Large intestine (tissue), 3 donors: ENCODE results near the gene CEBPG. TPM values are rescaled to one million over a fixed set of nuclear protein-coding genes. Genes with fewer than 3 reads are reported as not detected.

Source experiments
- DNase-seq, 2 donors: peaks; one replicate each; pipeline versions ENCODE4 v3.0.0 to v3.0.0-alpha.2; 2013
- H3K27ac ChIP-seq: one replicate; pipeline ENCODE4 v1.5.1; 2013; ENCODE audit warnings: low read length
- H3K27me3 ChIP-seq: 2 replicates; pipeline ENCODE4 v1.6.1; 2013; ENCODE audit warnings: low read length; ENCODE audit not compliant: control insufficient read depth, insufficient read depth
- H3K36me3 ChIP-seq: 2 replicates; pipeline ENCODE4 v1.6.1; 2013; ENCODE audit warnings: low read length; ENCODE audit not compliant: control insufficient read depth, insufficient read depth
- H3K4me1 ChIP-seq: one replicate; pipeline ENCODE4 v1.6.1; 2013; ENCODE audit warnings: low read length; ENCODE audit not compliant: control insufficient read depth, insufficient read depth
- H3K4me3 ChIP-seq: one replicate; pipeline ENCODE4 v1.5.1; 2013; ENCODE audit warnings: low read length
- H3K9me3 ChIP-seq: one replicate; pipeline ENCODE4 v1.6.1; 2013; ENCODE audit warnings: mild to moderate bottlenecking, low read depth, low read length, moderate library complexity; ENCODE audit not compliant: control insufficient read depth
- WGBS: methylation state at CpG from one replicate; pipeline ENCODE4 v1.1.5; 2013; ENCODE audit warnings: low lambda C conversion rate; ENCODE audit not compliant: insufficient coverage; 5-methylcytosine and 5-hydroxymethylcytosine counted together
- polyA plus RNA-seq: library from polyadenylated mRNA; unstranded; fragments of 120-200 nt; gene quantifications from one replicate; pipeline ENCODE4 v1.2.1, GENCODE V29; 2013

CEBPG gene
- polyA plus RNA-seq, 1 donor, result 62.9 TPM

GRCh38 chr19:33388725-33389420 is 15.4 kb downstream of the CEBPG start:
- Histone ChIP-seq H3K27me3 (no peaks in the 10 kb centered on the region), H3K4me1 (peaks cover 62% of the 10 kb centered on the region), H3K9me3 (peaks cover 12% of the 10 kb centered on the region), H3K4me3 (peak overlapping the region; percentile 20), H3K36me3 (peaks cover 23% of the 10 kb centered on the region), H3K27ac (peak overlapping the region; percentile 94)
- DNase-seq, result peak in 1 of 2 donors; percentile 61
- WGBS, result no CpG with 5 or more reads among the region's 28 CpGs

GRCh38 chr19:33389421-33390100 is 16.1 kb downstream of the CEBPG start:
- peak overlapping the region; percentile 20 for H3K4me3 ChIP-seq
- H3K9me3 ChIP-seq, result peaks cover 12% of the 10 kb centered on the region
- peaks cover 68% of the 10 kb centered on the region for H3K4me1 ChIP-seq
- H3K36me3 ChIP-seq, result peaks cover 20% of the 10 kb centered on the region
- H3K27ac ChIP-seq, result peak overlapping the region; percentile 94
- no CpG with 5 or more reads among the region's 22 CpGs for WGBS
- DNase-seq, result peak in 1 of 2 donors; percentile 76
- no peaks in the 10 kb centered on the region for H3K27me3 ChIP-seq

GRCh38 chr19:33390101-33390907 is 16.8 kb downstream of the CEBPG start:
- WGBS, result no CpG with 5 or more reads among the region's 19 CpGs
- peaks cover 20% of the 10 kb centered on the region for H3K36me3 ChIP-seq
- DNase-seq, result peak; percentile 61 to 89

GRCh38 chr19:33390908-33391630 is 17.6 kb downstream of the CEBPG start:
- no peak for DNase-seq
- H3K4me1 ChIP-seq, result peaks cover 76% of the 10 kb centered on the region
- WGBS, result no CpG with 5 or more reads among the region's 24 CpGs

More at GRCh38 chr19:33390101-33390907, 16.8 kb downstream of the CEBPG start:
- Histone ChIP-seq H3K4me1 (peaks cover 75% of the 10 kb centered on the region), H3K27me3 (no peaks in the 10 kb centered on the region), H3K27ac (peak overlapping the region; percentile 94), H3K9me3 (peaks cover 12% of the 10 kb centered on the region), H3K4me3 (peak overlapping the region; percentile 20)

GRCh38 chr19:33391631-33392249 is 18.2 kb downstream of the CEBPG start:
- no peak for DNase-seq
- Histone ChIP-seq H3K36me3 (peaks cover 16% of the 10 kb centered on the region), H3K4me3 (no peak overlapping the region), H3K27ac (peak overlapping the region; percentile 94), H3K4me1 (peaks cover 77% of the 10 kb centered on the region), H3K27me3 (no peaks in the 10 kb centered on the region), H3K9me3 (peaks cover 12% of the 10 kb centered on the region)
- no CpG with 5 or more reads among the region's 12 CpGs for WGBS

More at GRCh38 chr19:33390908-33391630, 17.6 kb downstream of the CEBPG start:
- Histone ChIP-seq H3K27me3 (no peaks in the 10 kb centered on the region), H3K27ac (peak overlapping the region; percentile 94), H3K36me3 (peaks cover 16% of the 10 kb centered on the region), H3K4me3 (no peak overlapping the region), H3K9me3 (peaks cover 12% of the 10 kb centered on the region)

- Histone ChIP-seq H3K27me3 (no peaks in the 10 kb centered on the region), H3K4me3 (no peak overlapping the region), H3K27ac (peak overlapping the region; percentile 94), H3K36me3 (peaks cover 9% of the 10 kb centered on the region), H3K4me1 (peaks cover 81% of the 10 kb centered on the region), H3K9me3 (peaks cover 12% of the 10 kb centered on the region)
- WGBS, result no CpG with 5 or more reads among the region's 39 CpGs
- DNase-seq, result peak; percentile 93 to 96
Measured at GRCh38 chr19:33392341-33393285, 19.1 kb downstream of the CEBPG start.

GRCh38 chr19:33393286-33394005 is 19.9 kb downstream of the CEBPG start:
- no CpG with 5 or more reads among the region's 21 CpGs for WGBS
- Histone ChIP-seq H3K4me3 (no peak overlapping the region), H3K36me3 (peaks cover 6% of the 10 kb centered on the region), H3K27me3 (no peaks in the 10 kb centered on the region), H3K9me3 (peaks cover 9% of the 10 kb centered on the region), H3K4me1 (peaks cover 74% of the 10 kb centered on the region), H3K27ac (peak overlapping the region; percentile 94)
- DNase-seq, result no peak

- peaks cover 67% of the 10 kb centered on the region for H3K4me1 ChIP-seq
- peak in 1 of 2 donors; percentile 58 for DNase-seq
- no peaks in the 10 kb centered on the region for H3K27me3 ChIP-seq
- H3K9me3 ChIP-seq, result peaks cover 5% of the 10 kb centered on the region
- no peak overlapping the region for H3K4me3 ChIP-seq
- no CpG with 5 or more reads among the region's 30 CpGs for WGBS
- H3K27ac ChIP-seq, result peak overlapping the region; percentile 94
- H3K36me3 ChIP-seq, result peaks cover 6% of the 10 kb centered on the region
Measured at GRCh38 chr19:33394006-33394722, 20.7 kb downstream of the CEBPG start.
